H9 (cell line): ENCODE measurements around the gene EFL1. TPM values are rescaled to one million over a fixed set of nuclear protein-coding genes. Genes with fewer than 3 reads are reported as not detected.

Experiments
- DNase-seq: peaks from one replicate; pipeline ENCODE4 v3.0.0-alpha.2; 2017
- H2AFZ ChIP-seq: one replicate; pipeline ENCODE4 v1.6.1; 2013; ENCODE audit warnings: mild to moderate bottlenecking, low read length, control low read depth, moderate library complexity
- H2AK5ac ChIP-seq: 2 replicates; pipeline ENCODE4 v1.6.1; 2013; ENCODE audit warnings: low read length, control low read depth, mixed read lengths; ENCODE audit not compliant: insufficient read length
- H2BK120ac ChIP-seq: one replicate; pipeline ENCODE4 v1.6.1; 2013; ENCODE audit warnings: low read depth, mild to moderate bottlenecking, low read length, control low read depth, inconsistent platforms; ENCODE audit not compliant: poor library complexity, severe bottlenecking
- H2BK12ac ChIP-seq: 2 replicates; pipeline ENCODE4 v1.6.1; 2013; ENCODE audit warnings: low read length, control low read depth, mixed read lengths, low read depth; ENCODE audit not compliant: insufficient read length
- H2BK15ac ChIP-seq: 2 replicates; pipeline ENCODE4 v1.6.1; 2013; ENCODE audit warnings: low read depth, low read length, control low read depth
- H2BK20ac ChIP-seq: one replicate; pipeline ENCODE4 v1.6.1; 2013; ENCODE audit warnings: low read depth, mild to moderate bottlenecking, low read length, control low read depth, inconsistent platforms; ENCODE audit not compliant: poor library complexity, severe bottlenecking
- H2BK5ac ChIP-seq: 2 replicates; pipeline ENCODE4 v1.6.1; 2013; ENCODE audit warnings: low read length, control low read depth, mixed read lengths; ENCODE audit not compliant: insufficient read length
- H3K14ac ChIP-seq: 2 replicates; pipeline ENCODE4 v1.6.1; 2013; ENCODE audit warnings: low read length, control low read depth; ENCODE audit not compliant: insufficient read depth
- H3K18ac ChIP-seq: 2 replicates; pipeline ENCODE4 v1.6.1; 2013; ENCODE audit warnings: low read depth, mild to moderate bottlenecking, mixed read lengths, low read length, control low read depth; ENCODE audit not compliant: insufficient read length
- H3K23ac ChIP-seq: 2 replicates; pipeline ENCODE4 v1.6.1; 2013; ENCODE audit warnings: low read length, control low read depth, mixed read lengths, low read depth; ENCODE audit not compliant: insufficient read length
- H3K23me2 ChIP-seq: 2 replicates; pipeline ENCODE4 v1.6.1; 2013; ENCODE audit warnings: low read depth, mild to moderate bottlenecking, mixed read lengths, low read length, control low read depth; ENCODE audit not compliant: insufficient read length, poor library complexity, severe bottlenecking
- H3K27ac ChIP-seq: 2 replicates; pipeline ENCODE4 v1.5.1; 2013; ENCODE audit warnings: low read length, control low read depth, mixed read lengths, low read depth; ENCODE audit not compliant: insufficient read length
- H3K27me3 ChIP-seq: 2 replicates; pipeline ENCODE4 v1.6.1; 2013; ENCODE audit warnings: low read length, control low read depth, inconsistent platforms; ENCODE audit not compliant: insufficient read depth
- H3K4ac ChIP-seq: 2 replicates; pipeline ENCODE4 v1.6.1; 2013; ENCODE audit warnings: low read depth, mild to moderate bottlenecking, control low read depth, inconsistent platforms, low read length, moderate library complexity
- H3K4me1 ChIP-seq: 2 replicates; pipeline ENCODE4 v1.6.1; 2013; ENCODE audit warnings: low read length, control low read depth, inconsistent platforms; ENCODE audit not compliant: insufficient read depth
- H3K4me2 ChIP-seq: 2 replicates; pipeline ENCODE4 v1.6.1; 2013; ENCODE audit warnings: low read length, control low read depth, mixed read lengths; ENCODE audit not compliant: insufficient read length, insufficient read depth
- H3K56ac ChIP-seq: 2 replicates; pipeline ENCODE4 v1.6.1; 2013; ENCODE audit warnings: low read depth, mild to moderate bottlenecking, mixed read lengths, low read length, control low read depth; ENCODE audit not compliant: insufficient read length
- H3K79me1 ChIP-seq: 2 replicates; pipeline ENCODE4 v1.6.1; 2013; ENCODE audit warnings: low read depth, mild to moderate bottlenecking, moderate library complexity, low read length, control low read depth, inconsistent platforms; ENCODE audit not compliant: insufficient read depth, poor library complexity, severe bottlenecking
- H3K79me2 ChIP-seq: 2 replicates; pipeline ENCODE4 v1.6.1; 2013; ENCODE audit warnings: low read length, control low read depth, inconsistent platforms; ENCODE audit not compliant: insufficient read depth
- H3K9ac ChIP-seq: 2 replicates; pipeline ENCODE4 v1.6.1; 2013; ENCODE audit warnings: low read length, control low read depth, mixed read lengths; ENCODE audit not compliant: insufficient read length; ENCODE audit errors: extremely low read depth
- H3K9me3 ChIP-seq: one replicate; pipeline ENCODE4 v1.6.1; 2013; ENCODE audit warnings: low read depth, low read length, inconsistent platforms; ENCODE audit not compliant: control insufficient read depth
- H3T11ph ChIP-seq: one replicate; pipeline ENCODE4 v1.6.1; 2013; ENCODE audit warnings: mild to moderate bottlenecking, low read length, control low read depth, inconsistent platforms
- H4K20me1 ChIP-seq: one replicate; pipeline ENCODE4 v1.6.1; 2013; ENCODE audit not compliant: control insufficient read depth, insufficient read length, insufficient read depth
- H4K5ac ChIP-seq: 2 replicates; pipeline ENCODE4 v1.6.1; 2013; ENCODE audit warnings: low read depth, mild to moderate bottlenecking, mixed read lengths, low read length, control low read depth; ENCODE audit not compliant: insufficient read length
- H4K8ac ChIP-seq: replicated peaks from 2 replicates; pipeline ENCODE4 v1.6.1; 2013; ENCODE audit warnings: low read length, control low read depth, mixed read lengths, low read depth; ENCODE audit not compliant: insufficient read length
- H4K91ac ChIP-seq: 2 replicates; pipeline ENCODE4 v1.6.1; 2013; ENCODE audit warnings: low read depth, mild to moderate bottlenecking, moderate library complexity, mixed read lengths, low read length, control low read depth; ENCODE audit not compliant: insufficient read length
- H3K27ac Mint-ChIP-seq, 3 experiments: 2 replicates in 2 of 3; 3 replicates in 1 of 3; pipeline ENCODE4 v1.8.0; 2020 to 2021; ENCODE audit warnings: mixed read lengths in 3 of 3, mild to moderate bottlenecking in 1 of 3, moderate library complexity in 1 of 3
- H3K27me3 Mint-ChIP-seq: 2 replicates; pipeline ENCODE4 v1.8.0; 2021; ENCODE audit warnings: low read depth, mild to moderate bottlenecking, moderate library complexity, mixed read lengths
- H3K36me3 Mint-ChIP-seq, 3 experiments: 2 replicates in 2 of 3; 3 replicates in 1 of 3; pipeline ENCODE4 v1.8.0; 2020 to 2021; ENCODE audit warnings: low read depth in 3 of 3, mixed read lengths in 3 of 3; ENCODE audit not compliant: insufficient read depth in 1 of 3
- H3K4me1 Mint-ChIP-seq, 2 experiments: 2 replicates each; pipeline ENCODE4 v1.8.0; 2020; ENCODE audit warnings: mixed read lengths in 2 of 2
- H3K4me3 Mint-ChIP-seq, 2 experiments: 2 replicates in 1 of 2; 3 replicates in 1 of 2; pipeline ENCODE4 v1.8.0; 2020 to 2021; ENCODE audit warnings: mild to moderate bottlenecking in 2 of 2, mixed read lengths in 2 of 2, moderate library complexity in 1 of 2
- H3K9me3 Mint-ChIP-seq, 2 experiments: 2 replicates in 1 of 2; 3 replicates in 1 of 2; pipeline ENCODE4 v1.8.0; 2020; ENCODE audit warnings: mild to moderate bottlenecking in 2 of 2, mixed read lengths in 2 of 2, moderate library complexity in 1 of 2
- WGBS: extraction: QIAGEN DNeasy Blood & Tissue Kit; methylation state at CpG from one replicate; pipeline ENCODE4 v1.1.7; 2013; ENCODE audit warnings: missing lambda C conversion rate, low lambda C conversion rate, mixed read lengths; ENCODE audit not compliant: insufficient read length; ENCODE audit errors: extremely low coverage; 5-methylcytosine and 5-hydroxymethylcytosine counted together
- total RNA-seq: library from RNA; stranded (reverse); gene quantifications from 2 replicates; pipeline ENCODE4 v1.2.1, GENCODE V29; 2021
- TF ChIP-seq, protein P1 (sequence below): fragments of 200-600 bp; sonication (generic); conservative IDR thresholded peaks from 3 replicates; pipeline ENCODE4 v1.8.0; 2021; ENCODE audit warnings: antibody characterized with exemption, mild to moderate bottlenecking

Gene EFL1
- total RNA-seq, 1 experiment from 2014 or later = 29.4 TPM

GRCh38 chr15:82093325-82093724 lies 169.2 kb downstream of the EFL1 start:
- H3K4ac ChIP-seq = no peak overlapping the region
- H3K9me3 ChIP-seq = no peaks in the 10 kb centered on the region
- H2BK120ac ChIP-seq = no peak overlapping the region
- H3K27ac Mint-ChIP-seq = no peak overlapping the region
- H3K27me3 Mint-ChIP-seq = no peaks in the 10 kb centered on the region
- H3K9me3 Mint-ChIP-seq = no peaks in the 10 kb centered on the region; a peak in 1 of 5 replicates
- H2BK20ac ChIP-seq = no peak overlapping the region
- H4K5ac ChIP-seq = no peak overlapping the region
- DNase-seq = no peak
- no peak overlapping the region for H2BK12ac ChIP-seq
- H3K56ac ChIP-seq = no peak overlapping the region
- H3K27me3 ChIP-seq = no peaks in the 10 kb centered on the region
- no peak overlapping the region for H2AFZ ChIP-seq
- no peaks in the 10 kb centered on the region for H3K79me2 ChIP-seq
- WGBS = no CpG with 5 or more reads among the region's 5 CpGs
- H3K23ac ChIP-seq = no peak overlapping the region
- H2BK5ac ChIP-seq = no peak overlapping the region
- H3K4me3 Mint-ChIP-seq = no peak overlapping the region
- no peaks in the 10 kb centered on the region; the same call in 1 of the 2 replicates for H3K4me1 ChIP-seq
- H3K23me2 ChIP-seq = no peaks in the 10 kb centered on the region
- H3T11ph ChIP-seq = no peak overlapping the region
- H4K91ac ChIP-seq = no peak overlapping the region
- TF ChIP-seq, protein P1, sequence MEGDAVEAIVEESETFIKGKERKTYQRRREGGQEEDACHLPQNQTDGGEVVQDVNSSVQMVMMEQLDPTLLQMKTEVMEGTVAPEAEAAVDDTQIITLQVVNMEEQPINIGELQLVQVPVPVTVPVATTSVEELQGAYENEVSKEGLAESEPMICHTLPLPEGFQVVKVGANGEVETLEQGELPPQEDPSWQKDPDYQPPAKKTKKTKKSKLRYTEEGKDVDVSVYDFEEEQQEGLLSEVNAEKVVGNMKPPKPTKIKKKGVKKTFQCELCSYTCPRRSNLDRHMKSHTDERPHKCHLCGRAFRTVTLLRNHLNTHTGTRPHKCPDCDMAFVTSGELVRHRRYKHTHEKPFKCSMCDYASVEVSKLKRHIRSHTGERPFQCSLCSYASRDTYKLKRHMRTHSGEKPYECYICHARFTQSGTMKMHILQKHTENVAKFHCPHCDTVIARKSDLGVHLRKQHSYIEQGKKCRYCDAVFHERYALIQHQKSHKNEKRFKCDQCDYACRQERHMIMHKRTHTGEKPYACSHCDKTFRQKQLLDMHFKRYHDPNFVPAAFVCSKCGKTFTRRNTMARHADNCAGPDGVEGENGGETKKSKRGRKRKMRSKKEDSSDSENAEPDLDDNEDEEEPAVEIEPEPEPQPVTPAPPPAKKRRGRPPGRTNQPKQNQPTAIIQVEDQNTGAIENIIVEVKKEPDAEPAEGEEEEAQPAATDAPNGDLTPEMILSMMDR = no peak
- no peaks in the 10 kb centered on the region for H3K36me3 Mint-ChIP-seq
- no peak overlapping the region for H3K4me2 ChIP-seq
- no peaks in the 10 kb centered on the region for H3K79me1 ChIP-seq
- no peak overlapping the region for H3K9ac ChIP-seq
- no peak overlapping the region for H4K8ac ChIP-seq
- H2AK5ac ChIP-seq = no peak overlapping the region
- H4K20me1 ChIP-seq = no peaks in the 10 kb centered on the region
- H3K18ac ChIP-seq = no peak overlapping the region
- no peak overlapping the region for H3K27ac ChIP-seq
- no peak overlapping the region for H3K14ac ChIP-seq
- no peak overlapping the region for H2BK15ac ChIP-seq
- H3K4me1 Mint-ChIP-seq = peaks cover 16 to 21% of the 10 kb centered on the region in 2 experiments
